Measurements from ENCODE around the gene RAC3. TPM values are rescaled to one million over a fixed set of nuclear protein-coding genes. Genes with fewer than 3 reads are reported as not detected.

RAC3 gene
- polyA plus RNA-seq, 1 experiment, result 11.5 TPM

DNA sequence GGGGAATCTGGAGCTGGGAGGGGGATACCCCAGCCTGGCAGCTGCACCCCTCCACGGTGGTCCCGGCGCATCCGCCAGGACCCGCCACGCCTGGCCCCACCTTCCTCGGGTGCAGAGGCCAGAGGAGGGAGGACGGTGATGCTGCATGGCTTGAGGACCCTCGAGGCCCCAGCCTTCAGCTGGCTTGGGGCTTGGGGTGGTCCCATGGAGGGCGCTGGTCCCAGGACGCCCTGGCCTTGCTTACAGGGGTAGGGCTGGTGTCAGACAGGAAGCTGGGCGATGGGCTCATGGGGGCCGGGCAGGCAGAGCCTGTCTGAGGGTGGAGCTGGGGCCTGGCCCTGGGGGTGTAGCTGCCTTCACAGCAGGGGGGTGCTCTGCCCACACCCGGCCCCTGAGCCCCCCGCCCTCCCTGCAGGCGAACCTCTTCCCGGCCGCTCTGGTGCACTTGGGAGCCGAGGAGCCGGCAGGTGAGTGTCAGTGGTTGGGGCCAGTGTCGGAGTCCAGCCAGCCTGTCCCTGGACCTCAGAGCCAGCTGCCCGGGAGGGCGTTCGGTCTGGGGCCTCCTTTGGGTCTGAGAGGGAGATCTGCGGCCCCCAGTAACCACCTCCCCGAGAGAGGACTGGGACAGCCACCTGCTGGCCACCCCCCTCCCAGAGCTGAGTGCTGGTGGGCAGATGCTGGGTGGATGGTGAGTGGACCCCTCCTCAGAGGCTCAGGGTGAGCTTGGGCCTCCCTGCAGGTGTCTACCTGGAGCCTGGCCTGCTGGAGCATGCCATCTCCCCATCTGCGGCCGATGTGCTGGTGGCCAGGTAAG lies 15.2 kb upstream of the RAC3 start:
- ChIA-PET POLR2A (no interaction called here), CTCF (interaction anchor here (0.8 to 11.6 kb wide), 3 partner anchors 14 to 63 kb away, joined by 3 to 218 read pairs (median 3); partner anchors contain the start of gene NOTUM)
- DNase-seq (ENCODE audit: low read depth), result no peak

GRCh38 chr17:82016875-82017459 lies 14.5 kb upstream of the RAC3 start:
- ChIA-PET CTCF (interaction anchor here (0.8 to 11.6 kb wide), 2 partner anchors 57 to 64 kb away, joined by 3 to 218 read pairs; partner anchors contain the start of gene NOTUM), POLR2A (no interaction called here)
- TF ChIP-seq, protein P1, sequence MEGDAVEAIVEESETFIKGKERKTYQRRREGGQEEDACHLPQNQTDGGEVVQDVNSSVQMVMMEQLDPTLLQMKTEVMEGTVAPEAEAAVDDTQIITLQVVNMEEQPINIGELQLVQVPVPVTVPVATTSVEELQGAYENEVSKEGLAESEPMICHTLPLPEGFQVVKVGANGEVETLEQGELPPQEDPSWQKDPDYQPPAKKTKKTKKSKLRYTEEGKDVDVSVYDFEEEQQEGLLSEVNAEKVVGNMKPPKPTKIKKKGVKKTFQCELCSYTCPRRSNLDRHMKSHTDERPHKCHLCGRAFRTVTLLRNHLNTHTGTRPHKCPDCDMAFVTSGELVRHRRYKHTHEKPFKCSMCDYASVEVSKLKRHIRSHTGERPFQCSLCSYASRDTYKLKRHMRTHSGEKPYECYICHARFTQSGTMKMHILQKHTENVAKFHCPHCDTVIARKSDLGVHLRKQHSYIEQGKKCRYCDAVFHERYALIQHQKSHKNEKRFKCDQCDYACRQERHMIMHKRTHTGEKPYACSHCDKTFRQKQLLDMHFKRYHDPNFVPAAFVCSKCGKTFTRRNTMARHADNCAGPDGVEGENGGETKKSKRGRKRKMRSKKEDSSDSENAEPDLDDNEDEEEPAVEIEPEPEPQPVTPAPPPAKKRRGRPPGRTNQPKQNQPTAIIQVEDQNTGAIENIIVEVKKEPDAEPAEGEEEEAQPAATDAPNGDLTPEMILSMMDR (IDR thresholded peaks at IDR 0.05; ENCODE audit: insufficient read depth, low read depth, low read length), result no peak
- peaks cover 14% of the 10 kb centered on the region for H3K36me3 ChIP-seq (ENCODE audit: control insufficient read depth, insufficient read depth, low read length)
- DNase-seq (ENCODE audit: low read depth), result no peak
- no peaks in the 10 kb centered on the region for H3K27me3 ChIP-seq (ENCODE audit: control insufficient read depth, insufficient read depth, low read length)
- H3K4me3 ChIP-seq (ENCODE audit: low read depth, low read length), result no peak overlapping the region

More for the DNA sequence above, 15.2 kb upstream of the RAC3 start:
- Histone ChIP-seq H3K27me3 (ENCODE audit: control insufficient read depth, insufficient read depth, low read length) (no peaks in the 10 kb centered on the region), H3K36me3 (ENCODE audit: control insufficient read depth, insufficient read depth, low read length) (peaks cover 15% of the 10 kb centered on the region), H3K4me3 (ENCODE audit: low read depth, low read length) (no peak overlapping the region)
- TF ChIP-seq, protein P1 (IDR thresholded peaks at IDR 0.05; ENCODE audit: insufficient read depth, low read depth, low read length), result no peak

GRCh38 chr17:82017612-82018151 lies 13.8 kb upstream of the RAC3 start:
- Histone ChIP-seq H3K27me3 (ENCODE audit: control insufficient read depth, insufficient read depth, low read length) (no peaks in the 10 kb centered on the region), H3K4me3 (ENCODE audit: low read depth, low read length) (no peak overlapping the region), H3K36me3 (ENCODE audit: control insufficient read depth, insufficient read depth, low read length) (peaks cover 14% of the 10 kb centered on the region)
- DNase-seq (ENCODE audit: low read depth), result no peak
- CTCF ChIA-PET, result interaction anchor here (0.6 to 11.6 kb wide), 2 partner anchors 57 to 63 kb away, joined by 3 to 218 read pairs; partner anchors contain the start of gene NOTUM
- POLR2A ChIA-PET, result no interaction called here
- TF ChIP-seq, protein P1 (IDR thresholded peaks at IDR 0.05; ENCODE audit: insufficient read depth, low read depth, low read length), result no peak

DNA sequence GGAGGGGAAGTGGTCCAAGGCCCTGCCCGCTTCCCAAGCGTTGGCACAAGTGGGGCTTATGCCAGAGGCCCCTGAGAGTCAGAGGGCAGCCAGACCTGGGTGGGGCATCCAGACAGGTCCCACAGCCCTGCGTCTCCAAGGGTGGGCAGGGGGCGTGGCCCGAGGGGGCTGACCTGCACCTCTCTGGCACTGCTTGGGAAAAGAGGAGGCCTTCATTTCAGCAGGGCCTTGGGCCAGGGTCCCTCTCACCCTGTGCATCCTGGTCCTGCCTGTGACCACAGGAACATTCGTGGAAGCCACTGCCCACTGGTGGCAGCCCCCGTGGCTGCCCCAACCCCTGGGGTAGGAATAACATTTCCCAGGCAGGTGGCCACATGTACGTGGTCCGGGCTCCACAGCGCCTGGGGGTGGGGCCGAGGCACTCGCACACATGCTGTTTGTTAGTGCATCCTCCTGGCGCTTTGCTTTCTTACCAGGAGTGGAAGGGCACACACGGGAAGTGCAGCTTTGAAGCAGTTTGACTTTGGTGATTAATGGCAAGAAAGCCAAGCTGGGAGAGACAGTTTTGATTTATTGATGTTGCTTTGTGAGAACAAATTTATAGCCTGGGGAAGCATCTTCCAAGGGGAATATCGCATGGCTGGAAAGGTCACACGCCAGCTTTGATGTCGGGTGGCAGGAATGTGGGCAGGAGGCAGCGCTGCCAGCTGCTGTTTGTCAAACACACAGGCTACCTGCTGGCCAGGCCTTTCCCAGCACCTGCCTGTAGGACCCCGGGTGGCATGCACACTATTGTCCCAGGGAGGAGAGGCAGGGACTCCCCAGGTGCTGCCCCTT lies 13.1 kb upstream of the RAC3 start:
- H3K27me3 ChIP-seq (ENCODE audit: control insufficient read depth, insufficient read depth, low read length), result no peaks in the 10 kb centered on the region
- DNase-seq (ENCODE audit: low read depth), result no peak
- POLR2A ChIA-PET, result no interaction called here
- TF ChIP-seq, protein P1 (IDR thresholded peaks at IDR 0.05; ENCODE audit: insufficient read depth, low read depth, low read length), result no peak
- H3K36me3 ChIP-seq (ENCODE audit: control insufficient read depth, insufficient read depth, low read length), result peaks cover 14% of the 10 kb centered on the region
- CTCF ChIA-PET, result interaction anchor here (0.6 to 11.6 kb wide), 8 partner anchors 12 to 136 kb away, joined by 3 to 218 read pairs (median 16); partner anchors contain the start of genes NOTUM and RAC3
- no peak overlapping the region for H3K4me3 ChIP-seq (ENCODE audit: low read depth, low read length)

All from BJ (cell line).